CD4-positive, alpha-beta T cell treated with Interleukin-4 for 1 hour (primary cell): ENCODE measurements around the gene FUT9.
"Not testable (repeated sequence)": the region's sequence is repeated elsewhere in the genome, so short reads cannot be mapped to it uniquely, and the experiment has no call there.

ENCODE experiments used
- DNase-seq, 2 donors: peaks; one replicate each; pipeline ENCODE4 v3.0.0-alpha.2; 2020 to 2022

FUT9 gene

DNA sequence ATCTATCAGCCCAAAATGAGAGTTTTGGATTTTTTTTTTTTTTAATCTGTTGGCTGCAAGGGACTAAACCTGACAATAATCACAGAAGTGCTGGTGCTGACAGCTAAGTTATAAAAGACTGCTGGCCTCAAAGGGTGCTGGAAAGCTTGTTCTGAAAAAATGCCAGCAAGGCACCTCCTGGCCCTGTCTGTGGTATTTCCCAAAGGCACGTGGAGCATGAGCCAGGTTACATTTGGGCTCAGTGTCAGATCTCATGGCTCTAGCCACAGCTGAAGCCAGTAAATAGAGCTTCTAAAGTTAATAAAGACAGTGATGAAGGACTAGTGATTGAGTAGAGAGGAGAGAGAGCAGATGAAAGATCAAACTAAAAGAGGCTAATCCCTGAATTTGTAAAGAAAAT is 178.9 kb downstream of the FUT9 start:
- DNase-seq: no peak

DNA sequence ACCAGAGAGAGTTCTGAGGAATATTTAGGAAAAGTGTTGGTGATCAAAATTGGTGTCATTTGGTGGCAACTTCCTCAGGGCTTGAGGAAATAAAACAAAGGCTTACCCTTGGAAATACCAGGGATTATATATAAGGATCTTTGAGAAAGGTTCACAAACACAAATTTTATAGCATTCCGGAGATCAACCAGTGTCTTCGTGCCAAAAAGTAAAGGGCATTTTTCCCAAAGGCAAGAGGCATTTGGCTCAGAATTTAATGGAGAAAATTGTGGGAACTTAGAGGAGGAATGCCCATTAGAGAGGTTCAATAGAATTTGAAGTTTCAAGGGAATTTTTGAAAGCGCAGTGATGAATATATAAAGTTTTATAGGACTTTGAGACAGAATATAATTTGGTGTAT is 179.5 kb downstream of the FUT9 start:
- DNase-seq: no peak

DNA sequence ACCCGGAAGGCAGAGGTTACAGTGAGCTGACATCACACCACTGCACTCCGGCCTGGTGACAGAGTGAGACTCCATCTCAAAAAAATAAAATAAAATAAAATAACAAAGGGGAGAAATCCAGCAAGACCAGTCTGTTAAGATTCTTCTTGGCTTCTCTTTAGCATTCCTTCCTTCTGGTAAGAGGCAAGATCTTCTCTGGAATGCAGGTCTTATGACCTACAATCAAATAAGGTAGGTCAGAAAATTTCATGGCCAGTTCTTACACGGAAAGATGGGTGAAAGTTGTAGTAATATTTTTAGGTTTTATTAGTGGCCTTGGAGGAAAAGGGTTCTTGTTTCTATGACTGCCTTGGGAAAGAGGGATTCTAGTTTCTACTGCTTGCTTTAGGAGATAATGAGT is 180.9 kb downstream of the FUT9 start:
- DNase-seq: no peak

DNA sequence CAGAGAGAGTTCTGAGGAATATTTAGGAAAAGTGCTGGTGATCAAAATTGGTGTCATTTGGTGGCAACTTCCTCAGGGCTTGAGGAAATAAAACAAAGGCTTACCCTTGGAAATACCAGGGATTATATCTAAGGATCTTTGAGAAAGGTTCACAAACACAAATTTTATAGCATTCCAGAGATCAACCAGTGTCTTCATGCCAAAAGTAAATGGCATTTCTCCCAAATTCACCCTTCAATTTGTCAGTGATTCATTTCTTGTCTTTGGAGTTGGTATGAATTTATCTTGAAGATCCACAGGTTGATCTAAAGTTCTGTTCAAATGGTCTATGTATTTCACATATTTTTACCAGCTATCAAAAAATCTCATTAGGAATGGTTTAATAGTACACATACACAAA is 181.5 kb downstream of the FUT9 start:
- no peak for DNase-seq

DNA sequence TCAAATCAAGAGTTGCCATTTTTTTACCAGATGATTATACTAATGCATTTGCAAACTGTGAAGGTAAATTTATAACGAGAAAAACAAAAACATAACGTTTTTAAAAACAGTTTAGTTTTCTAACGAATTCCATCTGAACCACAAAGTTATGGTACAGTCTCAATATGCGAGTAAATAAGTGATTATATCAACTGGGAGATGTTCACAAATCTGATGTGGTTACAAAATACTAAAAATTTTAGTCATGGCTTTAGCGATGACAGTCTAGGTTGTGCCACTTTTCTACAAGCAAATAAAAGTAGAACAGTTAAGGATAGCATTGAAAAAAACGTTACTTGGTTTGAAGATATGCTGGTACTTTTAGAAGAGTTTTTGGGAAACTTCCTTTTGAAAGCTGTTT is 186.8 kb downstream of the FUT9 start:
- no peak for DNase-seq

DNA sequence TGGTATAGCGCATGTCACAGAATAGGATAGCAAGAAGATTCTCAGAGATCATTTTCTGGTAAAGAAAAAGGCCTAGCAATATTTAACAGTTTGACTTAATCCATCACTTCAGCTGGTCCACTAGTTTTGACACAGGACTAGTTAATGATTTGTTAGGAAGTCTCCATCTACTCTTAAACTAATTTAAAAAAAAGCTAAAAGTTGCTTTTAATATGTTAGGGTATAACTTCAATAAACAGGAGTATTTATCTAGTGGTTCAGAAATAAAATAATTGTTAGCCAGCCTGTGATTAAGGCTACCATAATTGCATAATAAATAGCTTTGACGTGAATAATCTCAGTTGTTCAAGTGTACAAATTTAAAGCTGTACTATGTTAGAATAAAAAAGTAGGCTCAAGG is 195.6 kb downstream of the FUT9 start:
- no peak for DNase-seq

DNA sequence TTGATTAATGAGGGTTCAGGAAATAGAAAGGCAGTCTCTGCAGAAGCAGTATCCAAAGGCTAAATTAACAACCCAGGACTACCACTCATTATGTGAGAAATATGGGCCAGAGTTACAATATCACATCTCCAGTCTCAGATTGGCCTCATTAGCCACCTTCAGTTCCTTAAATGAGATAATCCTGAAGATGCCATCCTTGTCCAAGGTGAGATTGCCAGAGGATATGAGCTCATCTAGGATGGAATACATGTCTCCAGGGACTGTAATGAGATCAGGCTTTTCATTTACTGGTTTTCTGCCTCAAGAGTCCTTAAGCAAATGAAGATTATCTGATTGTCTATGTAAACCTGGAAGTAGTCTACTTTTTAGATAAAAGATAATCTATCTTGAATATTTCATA is 196.3 kb downstream of the FUT9 start:
- no peak for DNase-seq

DNA sequence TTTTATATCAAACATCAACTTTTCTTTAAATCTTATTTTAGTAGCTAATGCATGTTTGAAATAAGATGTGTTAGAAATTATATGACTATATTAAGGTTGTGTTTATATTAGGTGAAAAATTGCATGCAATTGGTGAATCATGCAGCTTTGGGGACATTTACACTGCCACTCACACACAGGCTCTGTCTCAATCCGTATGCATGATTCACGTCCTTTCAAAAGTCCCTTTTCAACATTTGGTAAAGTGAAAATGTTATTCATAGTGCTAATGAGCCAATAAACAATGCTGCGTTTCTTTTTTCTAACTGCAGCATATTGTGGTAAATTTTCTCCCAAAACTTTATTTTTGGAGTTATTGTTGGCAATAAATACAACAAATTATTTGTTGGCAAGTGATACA is 198.0 kb downstream of the FUT9 start:
- DNase-seq: no peak

DNA sequence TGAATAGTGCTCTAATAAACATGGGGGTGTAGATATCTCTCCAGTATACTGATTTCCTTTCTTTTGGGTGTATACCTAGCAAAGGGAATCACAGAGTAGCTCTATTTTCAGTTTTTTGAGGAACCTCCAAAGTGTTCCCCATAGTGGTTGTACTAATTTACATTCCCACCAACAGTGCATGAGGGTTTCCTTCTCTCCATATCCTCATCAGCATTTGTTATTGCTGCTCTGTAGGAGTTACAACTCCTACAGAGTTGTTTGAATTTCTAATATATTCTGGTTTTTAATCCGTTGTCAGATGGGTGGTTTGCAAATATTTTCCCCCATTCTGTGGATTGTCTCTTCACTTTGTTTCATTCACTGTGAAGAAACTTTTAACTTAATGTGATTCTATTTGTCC is 207.9 kb downstream of the FUT9 start:
- DNase-seq: no peak

DNA sequence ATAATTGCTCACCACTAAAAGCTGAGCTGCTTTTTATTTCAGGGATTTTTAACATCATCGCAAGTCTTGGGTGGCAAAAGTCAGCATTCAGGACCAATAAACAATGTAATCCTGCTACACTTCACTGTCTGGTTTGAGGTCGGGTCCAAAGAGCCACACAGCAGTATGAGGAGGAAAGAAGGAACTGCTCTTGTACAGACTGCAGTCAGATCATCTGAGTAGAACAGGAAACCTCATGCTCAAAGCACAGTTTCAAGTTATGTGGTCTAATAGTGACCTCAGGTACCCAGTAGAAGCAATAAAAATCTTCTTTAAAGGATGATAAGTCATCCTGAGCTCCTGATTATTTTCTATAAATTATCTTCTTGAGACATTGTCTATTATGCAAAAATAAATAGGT is 211.4 kb downstream of the FUT9 start:
- no peak for DNase-seq

DNA sequence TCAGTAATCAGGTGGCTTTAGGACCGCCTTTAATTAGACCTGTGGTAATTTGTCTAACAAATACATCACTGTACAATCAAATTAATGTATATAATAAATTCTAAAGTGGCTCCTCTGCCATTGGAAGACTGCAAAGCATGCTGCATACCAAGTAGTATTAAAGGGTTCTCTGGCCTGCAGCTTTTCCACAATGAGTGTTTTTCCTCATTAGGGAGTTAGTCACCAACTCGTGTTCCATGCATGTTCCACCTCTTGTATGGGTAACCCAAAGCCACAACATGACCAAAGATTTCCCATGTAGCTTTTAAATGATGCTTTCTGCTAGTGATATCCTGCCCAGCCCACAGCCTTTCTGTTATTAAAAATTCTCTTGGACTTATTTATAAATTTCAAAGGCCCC is 218.7 kb downstream of the FUT9 start:
- DNase-seq: no peak

DNA sequence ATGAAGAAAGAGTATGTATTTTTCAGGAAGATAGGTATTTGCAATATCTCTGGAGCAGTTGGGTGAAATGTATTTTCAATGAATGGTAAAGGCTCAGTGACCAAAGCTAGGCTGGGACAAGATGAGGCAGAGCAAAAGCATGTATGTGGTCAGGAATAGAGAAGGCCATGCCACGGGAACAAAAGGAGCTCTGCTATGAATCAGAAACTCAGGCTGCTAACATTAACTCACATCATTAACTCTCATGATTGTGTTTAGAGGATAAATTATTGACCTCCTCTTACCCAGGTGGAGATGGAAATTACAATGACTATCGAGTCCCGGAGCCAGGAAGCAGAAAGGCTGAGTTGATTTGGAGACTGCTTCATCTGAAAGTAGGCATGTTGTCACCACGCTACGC is 220.2 kb downstream of the FUT9 start:
- no peak for DNase-seq

DNA sequence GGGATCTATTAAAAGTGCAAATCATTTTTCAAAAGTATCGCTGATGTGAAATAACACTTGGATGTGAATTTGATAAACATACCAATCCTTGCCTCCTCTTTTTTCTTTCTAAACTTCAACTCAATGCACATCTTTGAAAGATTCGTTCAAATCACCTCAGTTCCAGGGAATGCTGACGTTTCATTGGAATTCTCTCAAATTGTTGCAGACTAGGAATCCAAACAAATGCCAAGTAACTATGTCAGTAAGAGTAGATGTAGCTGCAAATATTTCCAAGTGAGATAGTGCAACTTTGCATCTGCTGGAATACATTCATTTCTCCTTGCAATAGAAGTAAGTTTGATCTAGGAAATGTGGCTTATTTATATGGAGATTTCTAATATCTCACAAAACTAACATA is 220.7 kb downstream of the FUT9 start:
- DNase-seq: no peak

DNA sequence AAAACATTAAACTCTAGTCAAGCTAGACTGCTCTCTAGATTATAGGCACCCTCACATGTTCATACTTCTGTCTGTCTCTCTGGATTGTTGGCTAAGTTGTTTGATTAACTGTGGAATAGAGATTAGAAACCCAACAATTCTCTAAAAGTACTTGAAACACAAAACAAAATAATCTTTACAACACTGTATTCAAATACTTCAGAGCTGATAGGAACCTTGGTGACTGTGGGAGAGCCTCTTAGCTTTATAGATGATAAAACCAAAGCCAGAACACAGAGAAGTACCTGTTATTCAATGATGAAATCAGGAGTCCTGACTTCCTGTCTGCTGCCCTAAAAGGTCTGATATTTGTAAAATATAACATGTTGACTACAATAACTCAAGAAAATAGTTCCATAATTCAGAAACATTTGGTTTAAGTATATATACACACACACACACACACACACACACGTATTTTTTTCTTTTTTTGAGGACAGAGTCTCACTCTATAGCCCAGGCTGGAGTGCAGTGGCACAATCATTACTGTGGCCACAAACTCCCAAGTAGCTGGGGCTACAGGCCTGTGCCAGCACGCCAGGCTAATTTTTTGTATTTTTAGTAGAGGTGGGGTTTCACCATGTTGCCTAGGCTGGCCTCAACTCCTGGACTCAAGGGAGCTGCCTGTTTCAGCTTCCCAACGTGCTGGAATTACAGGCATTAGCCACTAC is 222.0 kb downstream of the FUT9 start:
- no peak for DNase-seq

DNA sequence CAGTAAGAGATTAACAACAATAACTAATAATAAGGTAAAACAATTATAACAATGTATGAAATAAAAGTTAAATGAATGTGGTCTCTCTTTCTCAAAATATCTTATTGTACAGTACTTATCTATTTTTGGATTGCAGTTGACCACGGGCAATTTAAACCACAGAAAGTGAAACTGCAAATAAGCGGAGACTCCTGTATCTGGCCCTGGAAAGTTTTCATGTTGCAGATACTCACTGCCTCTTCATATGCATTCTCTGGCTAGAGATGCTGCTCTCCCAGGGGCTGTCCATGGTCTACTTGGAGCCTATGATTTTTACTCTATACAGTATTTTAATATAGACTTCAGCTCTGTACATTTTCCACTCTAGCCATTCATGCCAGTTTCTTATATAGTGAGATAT is 230.8 kb downstream of the FUT9 start:
- DNase-seq: no peak

DNA sequence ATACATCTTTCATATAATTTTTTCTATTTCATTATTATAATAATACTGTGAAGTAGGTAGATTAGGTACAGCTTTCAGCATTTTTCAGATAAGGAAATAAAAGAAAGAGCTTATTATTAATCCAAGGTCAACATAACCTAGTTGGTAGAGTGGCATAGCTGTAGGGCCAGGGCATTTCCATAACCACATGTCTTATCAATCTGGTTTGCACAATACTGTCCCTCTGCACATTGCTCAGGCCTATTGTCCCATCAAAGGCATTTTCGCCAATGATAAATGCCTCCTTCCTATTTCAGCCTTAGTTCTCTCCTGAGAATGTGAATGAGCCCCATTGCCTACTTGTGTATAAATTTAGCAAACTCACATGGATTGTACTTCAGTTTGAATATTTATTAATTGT is 234.0 kb downstream of the FUT9 start:
- no peak for DNase-seq

DNA sequence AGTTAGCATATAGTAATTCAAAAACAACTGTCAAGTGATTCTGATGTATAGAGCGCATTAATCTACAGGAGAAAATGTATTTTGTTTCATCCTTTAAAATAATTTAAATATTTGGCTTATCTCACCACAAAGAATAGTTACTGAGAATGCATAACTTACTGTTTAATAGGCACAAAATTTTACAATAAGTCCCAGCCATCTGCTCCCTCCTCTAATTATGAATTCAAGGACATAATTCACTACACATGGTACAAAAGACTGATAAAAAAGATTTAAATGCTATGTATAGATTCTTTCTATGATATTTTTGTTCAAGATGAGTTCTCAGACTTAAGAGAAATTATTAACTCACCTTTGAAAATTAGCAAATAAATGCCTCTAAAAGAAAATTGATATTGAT is 242.0 kb downstream of the FUT9 start:
- no peak for DNase-seq

DNA sequence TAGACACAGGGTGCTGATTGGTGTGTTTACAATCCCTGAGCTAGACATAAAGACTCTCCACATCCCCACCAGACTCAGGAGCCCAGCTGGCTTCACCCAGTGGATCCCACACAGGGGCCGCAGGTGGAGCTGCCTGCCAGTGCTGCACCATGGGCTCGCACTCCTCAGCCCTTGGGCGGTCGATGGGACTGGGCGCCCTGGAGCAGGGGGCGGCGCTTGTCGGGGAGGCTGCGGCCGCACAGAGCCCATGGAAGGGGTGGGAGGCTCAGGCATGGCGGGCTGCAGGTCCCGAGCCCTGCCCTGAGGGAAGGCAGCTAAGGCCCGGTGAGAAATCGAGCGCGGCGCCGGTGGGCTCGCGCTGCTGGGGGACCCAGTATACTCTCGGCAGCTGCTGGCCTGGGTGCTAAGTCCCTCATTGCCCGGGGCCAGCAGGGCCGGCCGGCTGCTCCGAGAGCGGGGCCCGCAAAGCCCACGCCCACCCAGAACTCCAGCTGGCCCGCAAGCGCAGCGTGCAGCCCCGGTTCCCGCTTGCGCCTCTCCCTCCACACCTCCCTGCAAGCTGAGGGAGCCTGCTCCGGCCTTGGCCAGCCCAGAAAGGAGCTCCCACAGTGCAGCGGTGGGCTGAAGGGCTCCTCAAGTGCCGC is 245.1 kb downstream of the FUT9 start:
- not testable (repeated sequence) for DNase-seq
